GM19023 (cell line): ENCODE measurements around the gene KRT12.

Experiments used
- ATAC-seq: cut with Tn5 transposase; IDR thresholded peaks from one replicate; pipeline ENCODE4 v1.9.1; 2021; ENCODE audit warnings: mild to moderate bottlenecking, moderate library complexity; ENCODE audit not compliant: unreplicated experiment

Gene KRT12

DNA sequence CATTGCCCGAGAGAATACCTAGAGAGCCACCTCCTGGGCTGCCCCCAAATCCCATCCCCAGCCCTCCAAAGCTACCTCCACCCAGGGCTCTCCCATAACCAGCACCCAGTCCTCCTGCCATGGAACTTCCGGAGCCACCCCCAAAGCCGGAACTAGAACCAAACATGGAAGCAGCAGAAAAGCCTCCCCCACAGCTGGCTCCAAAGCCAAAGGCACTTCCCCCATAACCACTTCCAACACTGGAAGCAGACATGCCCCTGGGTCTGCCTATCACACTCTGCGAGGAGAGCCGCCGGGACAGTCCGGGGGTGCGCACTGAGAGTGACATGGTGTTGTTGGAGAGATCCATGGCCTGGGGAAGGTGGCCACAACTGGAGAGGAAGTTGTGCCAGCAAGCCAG, at the start of gene KRT12:
Gene KRT12 (minus strand): TSS at position 386 of the 400 bp plus-strand sequence. CDS start 37 bp downstream, at position 349.
- no peak for ATAC-seq

DNA sequence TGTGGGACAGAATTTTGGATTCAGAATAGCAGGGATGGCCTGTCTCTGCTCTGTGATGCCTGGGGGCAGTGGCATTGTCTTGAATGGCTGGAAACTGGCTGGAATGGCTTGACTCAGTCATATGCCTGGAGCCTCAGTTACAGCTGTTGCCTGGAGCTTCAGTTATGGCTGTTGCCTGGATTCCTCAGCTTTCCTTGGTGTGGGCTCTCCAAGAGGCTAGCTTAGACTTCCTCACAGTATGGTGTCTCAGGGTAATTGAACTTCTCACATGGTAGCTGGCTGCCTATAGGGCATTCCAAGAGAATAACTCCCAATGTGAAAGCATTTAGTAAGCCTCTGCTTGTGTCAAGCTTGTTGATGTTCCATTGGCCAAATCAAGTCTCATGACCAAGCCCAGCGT, 49.3 kb upstream of the KRT12 start:
- ATAC-seq = no peak

DNA sequence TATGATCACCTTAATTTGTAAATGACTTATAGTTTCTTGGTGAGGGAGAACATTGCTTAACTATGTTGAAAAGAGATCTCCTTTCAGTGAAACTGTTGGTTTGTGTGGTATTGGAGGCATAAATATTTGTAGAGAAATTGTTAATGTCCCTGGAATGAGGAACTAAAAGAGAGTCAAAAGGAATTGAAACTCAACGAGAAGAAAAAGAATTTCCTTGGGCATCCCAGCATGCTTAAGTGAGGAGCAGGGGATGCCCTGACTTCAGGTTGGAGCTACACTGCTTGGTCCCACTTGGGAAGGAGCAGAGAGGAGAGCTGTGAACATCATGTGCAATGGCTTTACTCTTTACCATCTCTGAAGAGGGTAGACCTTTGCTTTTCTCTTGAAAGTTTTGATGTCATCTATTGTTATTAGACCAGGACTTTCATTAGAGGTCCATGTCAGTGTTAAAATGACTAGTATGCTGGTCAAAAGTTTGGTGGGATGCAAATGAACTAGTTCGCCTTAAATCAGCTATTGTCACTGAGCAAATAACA, 48.8 kb upstream of the KRT12 start:
- ATAC-seq = no peak

DNA sequence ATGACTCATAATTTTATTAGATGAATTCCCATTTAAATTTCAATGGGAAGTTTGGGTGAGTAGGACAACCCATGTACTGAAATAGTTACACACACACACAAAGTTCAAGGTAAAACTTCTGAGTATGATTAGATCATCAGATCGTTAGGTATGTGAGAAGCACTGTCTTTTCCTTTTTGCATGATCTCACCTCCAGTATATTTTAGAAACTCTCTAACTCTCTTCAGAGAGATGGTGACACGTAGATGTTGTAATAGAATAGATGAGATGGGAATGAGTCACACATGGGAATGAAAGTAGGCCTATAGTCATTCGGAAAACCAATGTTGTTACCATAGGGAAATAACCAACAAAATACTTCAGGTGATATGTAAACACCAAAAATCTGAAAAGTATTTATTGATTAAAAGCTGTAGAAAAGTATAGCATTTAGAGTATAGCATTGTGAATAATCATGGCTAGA, 48.2 kb upstream of the KRT12 start:
- no peak for ATAC-seq

DNA sequence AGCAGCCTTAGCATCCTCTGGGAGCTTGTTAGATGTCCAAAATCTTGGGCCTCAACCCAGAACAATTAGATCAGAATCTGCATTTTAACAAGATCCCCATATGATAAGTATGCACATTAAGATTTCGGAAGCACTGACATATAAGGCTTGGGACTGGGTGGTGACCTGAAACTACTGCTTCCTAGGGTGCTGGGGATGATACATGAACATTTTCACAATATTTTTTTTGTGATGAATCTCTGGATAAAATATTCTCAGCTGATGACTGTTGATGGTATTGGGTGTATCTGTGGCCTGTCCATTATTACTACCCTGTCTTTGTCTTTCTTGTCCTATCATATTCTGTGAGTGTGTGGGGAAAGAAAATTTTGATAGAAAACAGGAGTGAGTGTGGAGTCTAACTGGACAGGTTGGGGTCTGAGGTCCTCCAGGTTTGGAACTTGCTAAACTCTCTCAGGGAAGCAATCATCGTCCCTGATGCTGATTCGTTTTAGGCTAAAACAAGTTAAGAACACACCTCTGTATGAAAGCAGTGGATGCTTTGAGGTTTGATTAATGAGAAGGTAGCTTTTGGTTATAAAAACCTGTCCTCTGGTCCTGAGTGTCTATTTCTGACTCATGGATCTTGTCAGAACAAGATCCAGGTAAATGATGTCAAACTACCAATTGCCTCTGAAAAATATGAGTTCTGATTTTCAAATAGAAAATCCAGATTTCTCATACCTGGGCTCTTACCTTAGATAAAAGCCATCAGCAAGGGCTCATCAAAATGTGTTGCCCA, 47.2 kb upstream of the KRT12 start:
- no peak for ATAC-seq

DNA sequence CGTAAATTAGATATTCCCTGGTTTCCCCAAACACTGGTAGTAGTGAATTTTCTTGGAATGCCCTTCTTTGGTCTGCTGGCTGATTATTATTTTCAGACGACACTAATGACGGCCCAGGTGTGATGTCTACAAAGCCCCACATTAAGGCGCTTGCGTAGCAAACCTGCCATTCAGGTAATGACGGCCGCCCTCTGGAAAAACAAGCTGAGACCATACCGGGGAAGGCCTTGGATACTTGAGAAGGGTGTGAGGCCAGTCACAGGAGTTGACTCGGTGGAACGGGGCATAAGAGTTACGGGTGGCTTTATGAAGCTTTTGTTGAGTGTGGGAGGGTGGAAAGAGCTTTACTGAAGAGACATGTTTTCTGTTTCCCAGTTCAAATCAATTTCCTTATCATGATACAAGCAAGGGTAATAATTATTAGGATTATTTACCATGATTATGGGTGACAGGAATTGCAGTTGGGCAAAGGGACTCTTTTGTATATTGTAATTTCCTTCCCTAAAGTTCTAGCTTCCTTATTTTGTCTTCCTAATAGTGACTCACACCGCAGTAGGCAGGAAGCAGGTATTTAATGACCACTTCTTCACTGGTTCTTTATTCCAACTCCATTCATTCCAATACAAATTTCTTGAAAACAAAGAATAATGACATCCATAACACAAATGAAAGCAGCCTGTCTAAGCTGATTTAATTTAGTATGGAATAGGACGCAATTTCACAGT, 45.6 kb upstream of the KRT12 start:
- no peak for ATAC-seq

DNA sequence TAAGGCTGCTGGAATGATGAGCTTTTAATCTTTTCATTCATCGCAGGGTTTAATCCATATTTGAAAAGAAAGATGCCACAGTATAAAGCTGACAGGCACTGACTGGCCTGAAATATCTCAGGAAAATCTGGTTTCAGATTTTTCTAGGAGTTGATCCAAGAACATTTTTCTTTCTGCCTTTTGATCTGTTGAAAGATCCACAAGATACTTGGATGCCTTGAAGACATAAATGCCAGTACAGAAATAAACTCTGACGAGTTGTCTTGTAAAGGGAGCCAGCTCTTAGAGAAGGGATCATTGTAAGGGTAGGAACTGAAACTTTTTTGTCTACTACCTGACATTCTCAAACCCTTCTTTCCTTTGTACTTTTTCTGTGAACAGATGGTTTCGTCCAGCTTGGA, 43.4 kb upstream of the KRT12 start:
- ATAC-seq = no peak

DNA sequence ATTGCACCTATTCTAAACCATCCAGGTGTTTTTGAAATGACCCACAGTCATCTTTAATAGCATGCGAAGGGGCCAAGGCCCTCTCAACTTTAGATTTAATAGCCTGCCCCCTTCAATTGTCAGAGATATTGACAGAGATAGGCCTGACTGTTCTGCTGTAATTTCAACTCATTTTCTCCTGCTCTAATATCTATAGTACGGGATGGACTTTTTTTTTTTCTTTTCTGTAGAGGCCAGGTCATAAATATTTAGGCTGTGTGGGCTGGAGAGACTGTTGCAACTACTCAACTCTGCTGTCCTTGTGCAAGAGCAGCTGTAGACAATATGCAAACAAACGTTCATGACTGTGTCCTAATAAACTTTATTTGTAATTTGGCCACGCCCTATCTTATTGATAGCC, 42.7 kb upstream of the KRT12 start:
- no peak for ATAC-seq

DNA sequence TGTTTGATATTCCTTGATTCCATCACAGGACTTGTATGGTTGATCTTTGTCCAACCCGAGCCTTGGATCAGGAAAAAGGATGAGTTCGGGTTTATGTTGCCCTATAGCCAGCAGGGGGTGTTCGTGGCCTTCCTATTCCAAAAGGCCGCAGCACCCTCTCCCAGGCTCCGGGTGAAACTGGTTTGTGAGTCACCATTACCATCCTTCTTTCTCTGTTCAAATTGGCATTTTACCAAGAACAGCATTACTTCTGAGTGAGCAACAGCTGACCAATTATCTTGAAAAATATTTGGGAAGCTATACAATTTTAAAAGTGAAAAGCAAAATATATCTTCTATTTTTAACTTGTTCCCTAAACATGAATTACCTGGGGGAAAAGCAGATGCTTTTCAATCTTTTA, 42.3 kb upstream of the KRT12 start:
- ATAC-seq = no peak

DNA sequence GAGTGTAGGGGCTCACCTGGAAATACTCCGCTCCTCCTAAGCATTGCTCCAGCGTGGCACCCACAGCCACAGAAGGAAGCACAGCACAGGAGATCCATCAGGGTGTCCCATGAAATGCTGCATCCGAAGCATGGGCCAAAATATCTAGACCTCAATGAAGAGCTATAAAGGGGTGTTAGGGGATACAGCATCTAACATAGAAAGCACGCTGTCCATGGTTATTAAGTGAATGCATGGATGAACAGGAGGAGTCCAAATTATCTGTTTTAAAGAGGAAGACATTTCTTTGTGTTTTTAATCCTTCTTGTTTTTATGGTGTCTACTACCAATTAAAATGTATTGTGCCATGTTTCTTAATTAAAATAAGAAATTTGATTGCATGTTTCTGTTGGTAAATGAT, 39.6 kb upstream of the KRT12 start:
- no peak for ATAC-seq

DNA sequence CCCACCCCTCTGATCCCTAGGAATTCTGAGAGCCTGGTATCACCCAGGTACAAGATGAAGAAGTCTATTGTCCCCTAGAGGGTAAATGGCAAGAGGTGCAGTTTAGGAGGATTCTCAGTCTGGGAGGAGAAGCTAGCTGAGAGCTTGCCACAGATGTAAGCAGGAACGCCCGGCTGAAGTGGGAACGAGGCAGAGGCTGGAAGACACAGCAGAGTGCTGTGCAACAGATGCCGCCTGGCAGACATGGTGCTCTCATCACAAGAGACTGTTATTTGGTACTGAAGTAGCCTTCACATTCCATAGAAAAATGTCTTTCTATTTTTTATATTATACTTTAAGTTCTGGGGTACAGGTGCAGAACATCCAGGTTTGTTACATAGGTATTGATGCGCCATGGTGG, 38.3 kb upstream of the KRT12 start:
- ATAC-seq = no peak

DNA sequence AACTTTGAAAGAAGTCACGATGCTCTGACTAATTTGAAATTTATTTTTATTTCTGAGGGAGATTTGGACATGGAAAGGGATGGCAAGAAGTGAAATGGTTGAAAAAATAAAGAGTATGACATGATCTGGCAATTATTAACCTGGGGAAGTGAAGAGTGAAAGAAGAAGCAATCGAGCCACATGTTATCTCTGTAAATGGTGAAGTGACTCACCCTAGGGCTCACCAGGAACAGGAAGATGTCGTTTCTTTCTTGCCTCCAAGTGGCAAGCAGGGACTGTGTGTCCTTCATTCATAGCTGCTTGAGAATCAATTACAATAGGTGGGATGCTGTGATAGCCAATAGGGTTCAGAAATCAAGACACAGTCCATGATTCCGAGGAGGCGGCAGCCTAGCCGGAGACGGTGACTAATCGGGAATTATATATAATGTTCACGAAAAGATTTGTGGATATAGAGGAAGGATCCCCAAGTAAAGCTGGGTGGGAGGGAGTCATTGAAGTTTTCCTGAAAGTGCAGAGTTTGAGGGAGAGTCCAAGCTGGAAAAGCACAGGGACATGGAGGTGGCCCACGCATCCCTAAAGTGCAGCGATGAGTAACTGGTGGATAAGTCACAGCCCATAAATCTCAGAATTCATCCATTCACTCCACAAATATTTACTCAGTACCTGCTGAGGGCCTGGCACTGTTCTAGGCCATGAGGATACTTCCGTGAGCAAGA, 36.3 kb upstream of the KRT12 start:
- ATAC-seq = no peak

DNA sequence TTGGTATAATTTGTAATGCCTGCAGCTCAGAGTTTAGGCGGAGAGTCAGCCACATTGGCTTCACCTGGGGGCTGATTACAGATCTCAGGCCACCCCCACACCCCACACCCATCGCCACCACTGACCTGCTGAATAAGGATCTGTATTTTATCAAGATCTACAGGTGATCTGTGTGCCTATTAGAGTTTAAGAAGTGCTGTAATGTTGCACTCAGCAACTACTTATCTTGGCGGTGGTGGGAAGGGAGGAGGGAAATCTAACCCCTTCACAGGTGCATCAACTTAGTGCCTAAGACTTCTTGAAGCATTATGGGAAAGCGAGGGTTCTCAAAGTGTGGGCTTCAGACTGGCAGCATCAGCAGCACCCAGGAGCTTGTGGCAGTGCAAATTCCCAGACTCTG, 35.5 kb upstream of the KRT12 start:
- no peak for ATAC-seq

DNA sequence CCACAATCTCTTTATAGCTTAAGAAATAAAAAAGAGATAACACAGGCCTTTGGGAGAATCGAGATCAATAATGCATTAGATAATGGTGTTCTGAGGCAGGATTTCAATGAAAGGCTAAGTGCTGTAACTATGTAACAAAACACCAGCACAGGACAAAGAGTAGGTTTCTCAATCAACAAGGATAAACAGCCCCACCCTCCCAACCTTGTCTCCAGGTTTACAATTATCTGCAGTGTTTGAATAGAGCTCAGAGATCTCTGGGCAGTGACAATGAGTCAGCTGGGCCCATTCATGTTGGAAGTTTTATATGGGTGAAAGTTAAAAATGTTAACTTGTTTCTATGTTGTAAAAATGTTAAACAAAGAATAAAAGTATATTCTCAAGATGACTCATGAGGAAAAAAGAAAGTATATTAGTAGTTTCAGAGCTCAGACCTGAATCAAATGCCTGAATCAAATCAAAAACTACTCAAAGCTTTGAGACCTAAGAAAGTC, 35.0 kb upstream of the KRT12 start:
- ATAC-seq = no peak

DNA sequence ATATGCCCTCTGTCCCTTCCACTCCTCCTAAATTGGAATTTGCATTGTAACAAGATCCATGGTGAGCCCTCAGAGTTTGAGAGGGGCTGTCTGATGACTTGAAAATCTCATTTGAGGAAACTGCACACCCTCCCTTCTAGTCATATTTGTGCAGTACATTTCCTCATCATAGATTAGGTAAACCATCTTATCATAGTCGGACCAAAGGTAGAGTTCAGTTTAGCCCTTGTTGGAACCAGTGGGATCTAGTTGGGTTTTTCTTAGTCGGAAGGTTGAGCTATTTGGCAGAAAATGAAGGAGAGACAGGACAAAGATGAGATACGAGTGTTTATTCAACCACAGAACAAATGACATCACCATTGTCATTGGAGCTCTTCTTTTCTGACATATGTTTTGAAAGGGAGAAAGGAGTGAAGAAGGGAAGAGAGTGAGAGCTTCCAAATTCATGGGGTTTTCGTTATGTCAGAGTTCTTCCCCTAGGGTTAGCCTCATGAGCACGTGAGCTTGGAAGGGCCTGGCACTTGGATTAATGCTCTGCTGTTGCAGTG, 33.9 kb upstream of the KRT12 start:
- ATAC-seq = no peak

DNA sequence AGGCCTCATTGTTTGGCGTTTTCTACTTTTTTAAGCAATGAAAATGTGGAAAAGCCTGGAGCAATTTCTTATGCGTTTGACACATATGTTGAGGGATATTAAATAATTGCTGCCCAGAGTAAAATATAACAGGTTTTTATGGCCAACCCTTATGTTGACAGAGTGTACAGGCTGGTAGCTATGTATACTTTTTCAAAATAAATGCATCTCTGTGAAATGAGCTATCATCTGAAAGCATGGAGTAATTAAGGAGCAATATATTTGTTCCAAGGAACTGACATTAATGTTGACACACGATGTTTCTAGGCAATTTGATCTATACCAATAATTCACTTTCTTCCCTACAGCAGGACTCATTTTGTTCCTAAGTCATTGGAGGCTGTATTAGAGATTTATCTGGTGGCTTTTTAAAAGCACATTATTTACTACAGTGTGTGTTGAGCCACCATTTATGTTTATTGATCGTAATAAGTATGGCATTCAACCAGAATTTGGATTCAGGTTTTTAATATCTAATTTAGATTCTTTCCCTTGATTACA, 30.0 kb upstream of the KRT12 start:
- ATAC-seq = no peak

DNA sequence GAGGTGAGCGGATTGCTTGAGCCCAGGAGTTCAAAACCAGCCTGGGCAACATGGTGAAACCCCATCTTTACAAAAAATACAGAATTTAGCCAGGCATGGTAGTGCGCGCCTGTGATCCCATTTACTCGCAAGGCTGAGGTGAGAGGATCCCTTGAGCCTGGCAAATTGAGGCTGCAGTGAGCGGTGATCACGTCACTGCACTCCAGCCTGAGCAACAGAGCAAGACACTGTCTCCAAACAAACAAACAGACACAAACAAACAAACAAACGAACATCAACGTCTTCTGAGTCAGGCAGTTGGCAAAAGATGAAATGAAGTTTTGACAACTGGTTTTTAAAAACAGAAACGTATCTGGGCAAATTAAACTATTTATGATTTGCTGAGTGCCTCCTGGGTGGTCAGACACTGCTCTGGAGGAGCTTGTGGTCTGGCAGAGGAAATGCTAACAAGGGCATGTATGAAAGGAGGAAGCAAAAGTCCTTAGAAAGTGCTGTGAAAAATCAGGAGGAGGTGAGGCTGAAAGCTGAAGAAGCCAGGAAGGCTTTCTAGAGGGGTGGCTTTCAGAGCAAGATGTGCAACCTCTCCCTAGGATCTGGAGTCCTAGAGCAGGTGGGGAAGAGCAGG, 28.2 kb upstream of the KRT12 start:
- ATAC-seq = no peak

DNA sequence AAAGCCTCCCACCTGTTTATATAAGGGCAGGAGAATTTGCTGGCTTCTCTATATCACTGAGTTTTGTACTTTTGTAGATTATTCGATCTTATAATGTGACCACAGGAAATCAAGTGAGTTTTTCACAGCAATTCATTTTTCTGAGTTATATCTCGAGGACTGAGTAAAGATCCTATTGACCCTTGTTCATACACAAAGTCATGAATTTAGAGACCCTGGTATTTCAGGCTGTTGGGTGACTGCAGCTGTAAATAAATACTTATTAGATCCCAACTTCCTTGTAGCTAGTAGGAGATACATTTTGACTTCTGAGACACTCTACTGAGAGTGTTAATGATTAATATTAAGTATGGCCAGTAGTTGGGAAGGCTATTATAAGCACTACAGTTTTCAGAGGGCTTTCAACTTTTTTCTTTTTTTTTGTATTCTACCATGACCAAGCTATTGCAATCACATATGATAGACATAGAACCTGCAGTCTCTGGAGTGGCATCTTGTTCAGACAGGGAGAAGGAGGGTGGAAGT, 21.2 kb upstream of the KRT12 start:
- no peak for ATAC-seq

DNA sequence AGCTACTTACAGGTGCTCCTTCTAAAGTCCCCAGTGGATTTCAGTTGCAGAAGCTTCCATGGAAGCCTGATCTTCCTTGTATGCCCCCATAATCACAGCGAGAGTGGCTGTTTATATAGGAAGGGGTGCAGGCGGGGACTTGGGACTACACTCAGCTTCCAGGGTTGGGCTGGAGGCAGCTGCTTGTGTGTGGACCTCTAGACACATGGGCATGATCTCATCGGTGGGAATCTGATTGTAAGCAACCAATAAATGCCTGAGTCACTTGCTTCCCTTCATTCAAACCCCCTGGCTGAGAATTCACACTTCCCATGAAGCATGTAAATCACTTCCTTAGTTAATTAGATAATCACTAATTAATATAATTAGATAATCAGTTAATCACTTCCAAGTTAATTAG, 19.1 kb upstream of the KRT12 start:
- ATAC-seq = no peak
